WERI-Rb-1 (cell line): Measurements from ENCODE around the gene ANGEL2.

Experiments
- DNase-seq: peaks from one replicate; pipeline ENCODE4 v3.0.0-alpha.2; 2020
- H3K27ac ChIP-seq: fragments of 250-450 bp; sonication (Bioruptor Pico); 2 replicates; pipeline ENCODE4 v1.5.1; 2020; ENCODE audit warnings: mild to moderate bottlenecking, moderate library complexity
- H3K27me3 ChIP-seq: fragments of 250-450 bp; sonication (Bioruptor Pico); 2 replicates; pipeline ENCODE4 v1.5.1; 2021; ENCODE audit warnings: mild to moderate bottlenecking, low read depth, moderate library complexity; ENCODE audit not compliant: insufficient read depth, severe bottlenecking
- H3K36me3 ChIP-seq: fragments of 250-450 bp; sonication (Bioruptor Pico); 2 replicates; pipeline ENCODE4 v1.5.1; 2020; ENCODE audit warnings: mild to moderate bottlenecking, moderate library complexity
- H3K4me3 ChIP-seq: 2 replicates; pipeline ENCODE4 v1.5.1; 2011; ENCODE audit warnings: low read depth, mild to moderate bottlenecking, control low read depth, low read length
- H3K9me3 ChIP-seq: fragments of 250-450 bp; sonication (Bioruptor Pico); 2 replicates; pipeline ENCODE4 v1.5.1; 2021; ENCODE audit warnings: mild to moderate bottlenecking, moderate library complexity; ENCODE audit not compliant: severe bottlenecking
- CTCF ChIP-seq: IDR thresholded peaks from 2 replicates; pipeline ENCODE4 v1.5.1; 2011; ENCODE audit warnings: low read depth, mild to moderate bottlenecking, control low read depth, inconsistent platforms, low read length

ANGEL2 gene, protein sequence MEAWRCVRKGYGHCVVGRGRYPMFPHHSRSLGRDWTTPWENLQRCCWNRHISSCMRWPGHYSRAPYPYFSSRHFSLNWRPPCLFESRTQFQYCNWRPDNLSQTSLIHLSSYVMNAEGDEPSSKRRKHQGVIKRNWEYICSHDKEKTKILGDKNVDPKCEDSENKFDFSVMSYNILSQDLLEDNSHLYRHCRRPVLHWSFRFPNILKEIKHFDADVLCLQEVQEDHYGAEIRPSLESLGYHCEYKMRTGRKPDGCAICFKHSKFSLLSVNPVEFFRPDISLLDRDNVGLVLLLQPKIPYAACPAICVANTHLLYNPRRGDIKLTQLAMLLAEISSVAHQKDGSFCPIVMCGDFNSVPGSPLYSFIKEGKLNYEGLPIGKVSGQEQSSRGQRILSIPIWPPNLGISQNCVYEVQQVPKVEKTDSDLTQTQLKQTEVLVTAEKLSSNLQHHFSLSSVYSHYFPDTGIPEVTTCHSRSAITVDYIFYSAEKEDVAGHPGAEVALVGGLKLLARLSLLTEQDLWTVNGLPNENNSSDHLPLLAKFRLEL

GRCh38 chr1:213015099-213016050, at the start of gene ANGEL2:
Gene ANGEL2, minus strand, starts transcription at chr1:213015867. Its CDS starts 196 bp downstream, at chr1:213015671.
- DNase-seq: peak; percentile 97
- no peak for TF ChIP-seq CTCF
- Histone ChIP-seq H3K9me3 (no peaks in the 10 kb centered on the region), H3K36me3 (peaks cover 18% of the 10 kb centered on the region), H3K27ac (peak within 1 kb of the TSS; percentile 89), H3K27me3 (no peaks in the 10 kb centered on the region), H3K4me3 (peak within 1 kb of the TSS; percentile 98)

DNA sequence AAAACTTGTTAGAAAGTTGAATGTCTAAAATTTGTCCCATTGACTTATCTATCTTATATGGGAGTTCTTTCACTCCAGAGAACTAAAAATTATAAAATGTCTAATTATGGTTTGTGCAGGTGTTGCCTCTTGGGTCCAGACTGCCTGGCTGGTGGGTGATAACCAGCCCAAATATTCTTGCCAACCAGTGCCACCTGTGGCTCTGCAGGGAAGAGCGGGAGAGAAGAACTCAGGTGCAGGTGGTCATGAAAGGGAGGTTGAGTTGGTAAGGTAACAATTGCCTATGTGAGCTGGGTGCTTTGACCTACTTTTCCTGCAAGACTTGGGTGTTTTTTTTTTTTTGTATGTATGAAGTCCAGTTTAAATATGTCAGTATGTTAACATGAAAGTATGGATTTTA, 45.6 kb upstream of the ANGEL2 start:
- Histone ChIP-seq H3K9me3 (peaks cover 3% of the 10 kb centered on the region), H3K27ac (no peak overlapping the region), H3K36me3 (no peaks in the 10 kb centered on the region), H3K4me3 (no peak overlapping the region), H3K27me3 (no peaks in the 10 kb centered on the region)
- no peak for TF ChIP-seq CTCF
- no peak for DNase-seq

- Histone ChIP-seq H3K27ac (no peak overlapping the region), H3K27me3 (no peaks in the 10 kb centered on the region), H3K9me3 (peaks cover 3% of the 10 kb centered on the region), H3K36me3 (no peaks in the 10 kb centered on the region), H3K4me3 (no peak overlapping the region)
- DNase-seq: no peak
- no peak for TF ChIP-seq CTCF
These were observed 45.2 kb upstream of the ANGEL2 start for GRCh38 chr1:213060836-213061235.

DNA sequence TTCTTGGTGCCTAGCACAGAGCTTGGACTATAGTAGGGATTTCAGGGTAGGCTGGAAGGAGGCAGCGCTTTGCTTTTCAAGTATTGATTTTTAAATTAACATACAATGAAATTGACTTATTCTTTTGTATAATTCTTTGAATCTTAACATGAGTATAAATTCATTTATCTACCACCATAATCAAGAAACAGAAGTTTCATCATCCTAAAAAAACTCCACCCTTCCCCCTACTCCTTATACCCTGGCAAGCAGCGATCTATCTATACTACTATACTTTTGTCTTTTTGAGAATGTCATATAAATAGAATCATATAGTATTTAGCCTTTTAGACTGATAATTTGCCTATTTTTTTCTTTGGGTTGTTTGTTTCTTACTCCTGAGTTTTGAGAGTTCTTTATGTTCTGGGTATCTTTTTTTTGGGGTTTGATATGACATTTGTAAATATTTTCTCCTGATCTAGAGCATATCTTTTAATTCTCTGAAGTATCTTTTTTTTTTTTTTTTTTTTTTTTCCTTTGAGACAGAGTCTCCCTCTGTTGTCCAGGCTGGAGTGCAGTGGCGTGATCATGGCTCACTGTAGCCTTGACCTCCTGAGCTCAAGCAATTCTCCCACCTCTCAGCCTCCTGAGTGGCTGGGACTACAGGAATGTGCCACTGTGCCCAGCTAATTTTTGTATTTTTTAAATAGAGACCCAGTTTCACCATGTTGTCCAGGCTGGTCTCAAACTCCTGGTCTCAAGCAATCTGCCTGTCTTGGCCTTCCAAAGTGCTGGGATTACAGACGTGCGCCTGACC, 41.8 kb upstream of the ANGEL2 start:
- peaks cover 3% of the 10 kb centered on the region for H3K9me3 ChIP-seq
- no peaks in the 10 kb centered on the region for H3K36me3 ChIP-seq
- TF ChIP-seq CTCF: no peak
- no peak overlapping the region for H3K4me3 ChIP-seq
- H3K27me3 ChIP-seq: no peaks in the 10 kb centered on the region
- DNase-seq: no peak
- H3K27ac ChIP-seq: no peak overlapping the region

DNA sequence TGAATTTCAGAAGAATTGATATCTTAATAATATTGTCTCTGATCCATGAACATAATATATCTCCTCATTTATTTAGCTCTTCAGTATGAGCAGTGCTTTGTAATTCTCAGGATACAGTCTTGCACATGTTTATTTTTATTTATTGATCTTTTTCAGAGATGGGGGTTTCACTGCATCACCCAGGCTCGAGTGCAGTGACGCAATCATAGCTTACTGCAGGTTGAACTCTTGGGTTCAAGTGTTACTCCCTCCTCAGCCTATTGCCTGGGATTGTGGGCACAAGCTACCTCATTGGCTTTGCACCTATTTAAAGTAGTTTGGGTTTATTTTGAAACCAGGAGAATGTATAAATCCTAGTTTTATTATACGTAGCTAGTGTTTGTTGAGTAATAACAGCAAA, 40.1 kb upstream of the ANGEL2 start:
- Histone ChIP-seq H3K9me3 (peaks cover 6% of the 10 kb centered on the region), H3K27ac (no peak overlapping the region), H3K27me3 (no peaks in the 10 kb centered on the region), H3K4me3 (no peak overlapping the region), H3K36me3 (peaks cover 2% of the 10 kb centered on the region; the same call in 1 of the 2 replicates)
- DNase-seq: no peak
- TF ChIP-seq CTCF: no peak
